GM18868 (cell line): ENCODE data around the gene NT5C2.
"Not testable (repeated sequence)": the region's sequence is repeated elsewhere in the genome, so short reads cannot be mapped to it uniquely, and the experiment has no call there.

Experiments used
- ATAC-seq: cut with Tn5 transposase; IDR thresholded peaks from one replicate; pipeline ENCODE4 v1.9.1; 2021; ENCODE audit warnings: mild to moderate bottlenecking, moderate library complexity; ENCODE audit not compliant: unreplicated experiment

The NT5C2 gene

DNA sequence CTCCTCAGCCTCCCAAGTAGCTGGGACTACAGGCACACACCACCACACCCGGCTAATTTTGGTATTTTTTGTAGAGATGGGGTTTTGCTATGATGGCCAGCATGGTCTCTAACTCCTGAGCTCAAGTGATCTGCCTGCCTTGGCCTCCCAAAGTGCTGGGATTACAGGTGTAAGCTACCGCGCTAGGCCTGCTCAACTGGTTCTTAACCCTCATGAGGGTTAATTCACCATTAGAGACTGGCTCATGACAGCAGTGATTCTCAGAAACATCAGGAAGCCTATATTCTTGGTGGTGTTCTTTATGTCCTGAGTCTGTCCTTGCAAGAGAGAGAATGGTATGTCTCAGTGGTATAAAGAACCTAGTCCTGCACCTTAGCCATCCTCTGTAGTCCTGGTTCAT lies 10.4 kb upstream of the NT5C2 start:
- ATAC-seq = no peak

DNA sequence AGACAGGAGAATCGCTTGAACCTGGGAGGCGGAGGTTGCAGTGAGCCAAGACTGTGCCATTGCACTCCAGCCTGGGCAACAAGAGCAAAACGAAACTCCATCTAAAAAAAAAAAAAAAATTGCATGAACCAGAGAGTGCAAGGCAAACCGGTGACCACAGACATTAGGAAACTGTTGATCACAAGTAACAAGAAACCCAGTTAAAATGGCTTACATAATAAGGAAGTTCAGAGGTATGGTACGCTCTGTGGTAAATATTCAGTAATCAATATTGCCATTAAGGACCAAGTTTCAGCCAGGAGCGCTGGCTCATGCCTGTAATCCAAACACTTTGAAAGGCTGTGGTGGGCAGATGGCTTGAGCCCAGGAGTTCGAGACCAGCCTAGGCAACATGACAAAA lies 9.2 kb upstream of the NT5C2 start:
- ATAC-seq = no peak

DNA sequence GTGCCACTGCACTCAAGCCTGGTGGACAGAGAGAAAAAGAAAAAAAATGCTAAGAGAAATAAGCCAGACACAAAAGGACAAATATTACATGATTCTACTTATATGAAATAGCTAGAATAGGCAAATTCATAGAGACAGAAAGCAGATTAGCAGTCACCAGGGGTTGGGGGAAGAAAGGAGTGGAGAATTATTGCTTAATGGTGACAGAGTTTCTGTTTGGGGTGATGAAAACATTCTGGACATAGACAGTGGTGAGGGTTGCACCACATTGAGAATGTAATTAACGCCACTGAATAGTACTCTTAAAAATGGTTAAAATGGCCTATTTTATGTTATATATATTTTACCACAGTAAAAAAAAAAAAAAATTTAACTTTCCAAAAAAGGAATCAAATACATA lies 6.4 kb upstream of the NT5C2 start:
- no peak for ATAC-seq

DNA sequence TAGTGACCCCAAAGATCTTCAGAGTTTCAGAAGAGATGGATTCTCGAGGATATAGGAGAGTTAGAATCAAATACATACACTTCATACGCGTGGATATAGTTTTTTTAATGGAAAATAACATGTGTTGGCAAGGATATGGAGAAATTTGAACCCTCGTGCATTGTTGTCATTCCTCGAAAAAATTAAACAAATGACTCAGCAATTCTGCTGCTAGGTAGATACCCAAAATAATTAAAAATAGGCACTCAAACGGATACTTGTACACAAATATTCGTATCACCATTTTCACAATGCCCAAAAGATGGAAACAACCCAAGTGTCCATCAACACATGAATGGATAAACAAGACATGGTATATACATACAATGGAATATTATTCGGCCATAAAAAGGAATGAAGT lies 5.6 kb upstream of the NT5C2 start:
- ATAC-seq = no peak

DNA sequence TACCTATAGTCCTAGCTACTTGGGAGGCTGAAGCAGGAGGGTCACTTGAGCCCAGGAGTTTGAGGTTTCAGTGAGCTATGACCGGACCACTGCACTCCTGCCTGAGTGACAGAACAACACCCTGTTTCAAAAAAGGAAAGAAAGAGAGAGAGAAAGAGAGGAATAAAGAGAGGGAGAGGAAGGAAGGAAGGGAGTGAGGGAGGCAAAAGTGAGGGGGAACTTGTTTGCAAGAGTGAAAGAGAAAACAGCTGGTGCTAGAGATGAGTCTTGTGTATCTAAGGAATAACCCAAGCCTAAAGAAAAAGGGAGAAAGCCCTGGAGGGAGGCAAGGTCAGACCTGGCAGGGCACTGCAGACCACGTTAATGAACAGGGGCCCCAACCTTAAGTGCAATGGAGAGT lies 4.8 kb upstream of the NT5C2 start:
- ATAC-seq = no peak

DNA sequence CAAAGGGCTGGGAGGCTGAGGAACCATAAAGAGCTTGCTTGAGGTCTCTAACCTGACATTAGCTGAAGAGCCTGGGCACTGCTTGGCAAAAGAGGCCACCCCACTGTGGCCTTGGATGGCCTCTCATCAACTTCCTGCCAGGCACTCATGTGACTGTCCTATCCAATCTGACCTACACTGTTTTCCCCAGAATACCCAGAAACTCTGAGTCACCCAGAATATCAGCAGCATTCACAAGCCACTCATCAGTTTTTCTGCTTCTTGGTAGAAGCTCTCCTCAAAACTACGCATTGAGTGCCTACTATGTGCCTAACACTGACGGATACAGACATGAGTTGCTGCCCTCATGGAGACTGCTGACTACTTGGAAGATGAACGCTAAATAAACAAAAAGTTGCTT lies 4.1 kb upstream of the NT5C2 start:
- ATAC-seq = no peak

DNA sequence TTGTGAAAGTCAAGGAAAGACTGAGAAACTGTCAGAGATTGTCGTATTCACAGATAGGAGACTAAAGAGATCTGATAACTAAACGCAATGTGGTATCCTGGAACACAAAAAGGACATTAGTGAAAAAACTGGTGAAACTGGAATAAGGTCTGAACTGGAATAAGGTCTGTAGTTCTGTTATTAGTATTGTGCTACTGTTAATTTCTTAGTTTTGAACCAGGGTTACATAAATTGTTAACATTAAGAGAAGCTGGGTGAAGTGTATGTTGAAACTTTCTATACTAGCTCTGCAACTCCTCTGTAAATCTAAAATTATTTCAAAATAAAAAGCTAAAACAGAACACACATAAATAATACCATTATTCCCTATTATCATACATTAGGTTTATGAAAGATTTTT lies 3.4 kb upstream of the NT5C2 start:
- no peak for ATAC-seq

DNA sequence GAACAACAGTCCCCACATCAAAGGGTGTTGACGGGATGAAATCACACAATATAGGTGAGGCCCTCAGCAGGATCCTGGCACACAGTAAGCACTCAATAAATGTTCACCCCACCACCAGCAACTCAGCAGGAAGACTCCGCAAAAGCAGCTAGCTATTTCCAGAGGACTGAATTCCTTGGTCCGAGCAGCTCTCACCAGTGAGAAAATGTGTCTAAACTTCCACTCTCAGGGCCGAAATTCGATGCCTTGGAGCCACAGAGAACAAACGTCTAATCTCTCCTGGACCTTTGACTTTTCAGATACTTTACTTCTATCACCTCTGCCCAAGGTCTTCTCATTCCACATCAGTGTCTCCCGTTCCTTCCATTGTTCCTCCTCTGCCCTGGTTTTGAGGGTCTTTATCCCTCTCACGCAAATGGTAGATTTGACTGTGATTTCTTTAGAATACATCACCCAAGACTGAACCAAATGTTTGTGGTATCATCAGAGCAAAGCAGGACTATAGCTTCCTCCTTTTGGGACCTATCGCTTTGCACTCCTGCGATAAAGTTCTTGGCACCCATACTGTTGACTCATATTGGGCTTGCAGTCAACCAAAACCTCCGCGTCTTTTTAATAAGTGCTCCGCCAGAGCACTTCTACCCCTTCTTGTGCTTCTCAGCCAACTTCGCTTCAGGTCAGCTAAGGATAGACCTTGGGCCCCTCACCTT lies 903 bp upstream of the NT5C2 start:
- ATAC-seq = peak; percentile 34

DNA sequence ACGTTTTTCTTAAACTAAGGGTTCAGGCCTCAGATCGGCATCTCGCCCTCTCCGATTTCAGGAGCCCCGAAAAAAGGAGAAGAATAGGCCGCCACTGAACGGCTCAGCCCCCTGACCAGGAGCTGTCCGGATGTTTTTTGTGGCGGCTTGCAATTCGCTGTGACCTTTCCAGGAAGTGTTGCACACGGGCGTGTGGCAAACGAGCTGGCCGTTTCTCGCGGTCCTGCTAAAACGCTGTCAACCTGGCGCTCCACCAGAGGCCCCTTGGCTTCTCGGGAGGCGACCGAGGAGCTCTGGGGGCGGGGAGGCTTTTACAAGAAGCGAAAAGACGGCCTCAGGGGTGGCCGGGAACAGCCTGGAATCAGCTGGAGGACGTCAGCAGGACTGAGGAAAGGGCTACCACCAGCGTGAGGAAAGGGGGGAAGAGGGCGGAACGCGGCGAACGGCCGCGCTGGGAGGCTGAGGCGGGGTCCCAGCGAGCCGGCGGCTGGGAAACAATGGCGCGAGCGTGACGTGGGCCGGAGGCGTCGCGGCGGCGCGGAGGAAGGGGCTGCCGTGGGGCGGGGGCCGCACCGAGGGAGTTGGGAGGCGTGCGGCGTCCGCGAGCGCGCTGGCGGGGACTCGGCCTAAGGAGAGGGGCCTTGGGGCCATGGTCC lies 493 bp downstream of the NT5C2 start:
- ATAC-seq = peak; percentile 45

DNA sequence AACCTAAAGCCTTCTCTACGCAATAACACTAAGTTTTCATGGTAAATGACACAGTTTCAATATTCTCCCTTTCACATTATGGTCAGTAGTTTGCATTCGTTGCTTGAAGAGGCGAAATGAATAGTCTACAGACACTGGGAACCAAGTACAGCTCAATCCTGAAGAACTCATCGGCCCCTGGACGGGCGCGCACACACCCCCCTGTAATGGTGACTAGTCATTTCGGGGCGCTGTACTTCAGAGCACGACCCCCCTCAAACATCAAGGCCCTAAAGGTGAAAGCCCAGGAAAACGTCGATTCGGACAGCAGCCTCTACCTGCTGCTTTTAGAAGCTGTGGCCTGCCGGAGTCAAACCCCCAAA lies 1.0 kb downstream of the NT5C2 start:
- no peak for ATAC-seq

DNA sequence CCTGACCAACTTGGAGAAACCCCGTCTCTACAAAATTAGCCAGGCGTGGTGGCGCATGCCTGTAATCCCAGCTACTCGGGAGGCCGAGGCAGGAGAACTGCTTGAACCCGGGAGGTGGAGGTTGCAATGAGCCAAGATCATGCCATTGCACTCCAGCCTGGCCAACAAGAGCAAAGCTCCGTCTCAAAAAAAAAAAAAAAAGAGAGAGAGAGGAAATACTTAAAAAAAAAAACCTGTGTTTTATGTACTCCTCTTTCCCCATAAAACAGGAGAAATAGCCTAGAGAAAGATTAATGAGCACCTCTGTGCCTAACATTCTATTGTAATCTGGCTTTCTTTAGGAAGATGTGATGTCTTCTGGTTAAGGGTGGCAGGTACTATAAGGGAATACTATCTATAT lies 1.9 kb downstream of the NT5C2 start:
- ATAC-seq = not testable (repeated sequence)

DNA sequence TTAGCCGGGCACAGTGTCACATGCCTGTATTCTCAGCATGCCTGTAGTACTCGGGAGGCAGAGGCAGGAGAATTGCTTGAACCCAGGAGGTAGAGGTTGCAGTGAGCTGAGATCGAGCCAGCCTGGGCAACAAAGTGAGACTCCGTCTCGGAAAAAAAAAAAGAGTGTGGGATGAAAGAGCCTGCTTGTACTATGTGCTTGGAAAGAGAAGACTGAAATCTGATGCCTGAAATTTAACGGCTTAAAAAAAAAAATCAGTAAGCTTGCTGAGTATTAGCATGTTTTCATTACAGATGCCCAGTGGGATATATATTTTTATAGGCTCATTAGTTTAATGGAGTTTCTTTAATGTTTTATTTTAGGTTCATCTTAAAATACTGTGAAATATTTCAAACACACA lies 4.2 kb downstream of the NT5C2 start:
- ATAC-seq = no peak

DNA sequence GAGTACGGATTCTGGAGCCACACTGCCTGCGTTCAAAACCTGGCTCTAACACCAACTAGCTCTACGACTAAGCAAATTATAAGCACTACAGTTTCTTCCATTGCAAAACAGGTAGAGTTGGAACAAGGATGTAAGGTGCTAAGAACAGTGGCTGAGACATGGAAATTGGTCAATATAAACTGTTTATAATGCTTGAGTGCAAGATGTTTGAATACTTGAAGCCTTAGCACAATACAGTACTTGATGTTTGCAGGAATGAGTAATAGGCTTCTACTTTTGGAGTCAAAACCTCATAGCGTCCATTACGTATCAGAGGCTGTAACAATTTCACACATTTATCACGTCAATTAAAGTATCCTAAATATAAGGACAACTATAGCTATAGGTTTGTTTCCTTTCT lies 6.9 kb downstream of the NT5C2 start:
- ATAC-seq = no peak

DNA sequence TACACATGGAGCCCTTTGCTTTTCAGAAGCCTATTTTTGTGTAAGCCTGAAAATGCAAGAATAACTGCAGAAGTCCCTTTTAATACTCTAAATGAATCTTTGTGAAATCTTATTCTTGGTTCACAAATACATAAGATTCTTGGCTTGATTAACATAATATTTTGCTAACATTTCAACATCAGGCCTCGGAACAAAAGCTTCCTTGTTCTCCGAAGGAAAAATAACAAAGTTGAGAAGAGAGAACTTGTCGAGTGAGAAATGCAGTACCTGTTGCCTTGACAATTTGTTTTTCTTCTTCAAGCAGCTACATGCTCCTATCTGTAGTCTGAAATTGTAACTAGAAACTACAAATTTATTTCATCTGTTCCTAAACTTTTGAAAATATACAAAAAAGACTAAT lies 8.5 kb downstream of the NT5C2 start:
- ATAC-seq = no peak

DNA sequence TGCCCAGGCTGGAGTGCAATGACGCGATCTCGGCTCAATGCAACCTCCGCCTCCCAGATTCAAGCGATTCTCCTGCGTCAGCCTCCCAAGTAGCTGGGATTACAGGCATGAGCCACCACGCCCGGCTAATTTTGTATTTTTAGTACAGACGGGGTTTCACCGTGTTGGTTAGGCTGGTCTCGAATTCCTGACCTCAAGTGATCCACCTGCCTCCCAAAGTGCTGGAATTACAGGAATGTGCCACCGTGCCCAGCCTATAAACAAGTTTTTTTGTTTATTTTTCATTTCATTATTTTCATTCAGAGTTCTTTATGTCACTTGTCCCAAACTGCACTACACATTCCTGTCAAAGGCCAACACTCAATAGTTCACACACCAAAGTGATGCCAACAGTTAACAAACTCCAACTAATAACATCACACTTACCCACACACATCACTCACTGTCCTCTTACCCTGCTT lies 9.1 kb downstream of the NT5C2 start:
- not testable (repeated sequence) for ATAC-seq

DNA sequence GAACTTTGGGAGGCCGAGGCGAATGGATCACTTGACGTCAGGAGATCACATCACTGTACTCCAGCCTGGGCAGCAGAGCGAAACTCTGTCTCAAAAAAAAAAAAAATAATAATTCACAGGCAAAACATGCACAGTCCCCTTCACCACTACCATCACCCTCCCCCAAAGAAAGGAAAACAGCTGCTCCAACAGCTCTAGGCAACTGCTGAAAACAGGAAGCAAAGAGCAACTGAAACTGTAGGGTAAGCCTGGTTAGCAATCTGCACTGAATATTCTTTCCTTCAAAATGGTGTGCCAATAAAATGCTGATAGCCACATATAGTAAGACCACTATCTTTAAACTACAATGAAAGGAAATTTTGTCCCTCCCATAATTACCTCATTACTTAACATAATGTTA lies 11.8 kb downstream of the NT5C2 start:
- peak; percentile 78 for ATAC-seq

DNA sequence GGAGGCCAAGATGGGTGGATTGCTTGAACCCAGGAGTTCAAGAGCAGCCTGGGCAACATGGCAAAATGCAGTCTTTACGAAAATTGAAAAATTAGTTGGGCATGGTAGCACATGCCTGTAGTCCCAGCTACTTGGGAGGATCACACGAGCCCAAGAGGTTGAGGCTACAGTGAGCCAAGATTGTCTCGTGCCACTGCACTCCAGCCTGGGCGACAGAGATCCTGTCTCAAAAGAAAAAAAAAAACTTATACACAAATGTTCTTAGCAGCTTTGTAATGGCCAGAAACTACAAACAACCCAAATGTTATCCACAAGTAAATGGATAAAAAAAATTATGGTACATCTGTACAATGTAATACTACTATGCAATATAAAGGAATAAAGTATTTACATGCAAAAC lies 12.6 kb downstream of the NT5C2 start:
- ATAC-seq = no peak

DNA sequence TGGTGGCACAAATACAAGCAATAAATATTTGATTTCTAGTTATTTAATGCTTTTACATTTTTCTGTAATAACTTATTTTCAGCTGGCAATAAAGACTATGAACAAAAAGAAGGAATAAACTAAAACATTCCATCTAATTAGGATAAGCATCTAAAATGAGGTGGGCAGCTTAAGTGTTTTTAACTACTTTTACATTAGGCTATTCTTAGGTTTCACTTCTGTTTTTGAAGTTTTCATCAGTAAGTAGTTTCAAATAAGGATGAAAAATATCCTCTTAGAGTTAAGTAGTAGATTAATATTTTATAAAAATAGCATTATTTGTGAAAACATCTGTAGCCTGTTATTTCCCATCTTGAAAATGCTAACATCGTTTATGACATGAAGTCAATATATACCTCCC lies 15.9 kb downstream of the NT5C2 start:
- ATAC-seq = no peak

DNA sequence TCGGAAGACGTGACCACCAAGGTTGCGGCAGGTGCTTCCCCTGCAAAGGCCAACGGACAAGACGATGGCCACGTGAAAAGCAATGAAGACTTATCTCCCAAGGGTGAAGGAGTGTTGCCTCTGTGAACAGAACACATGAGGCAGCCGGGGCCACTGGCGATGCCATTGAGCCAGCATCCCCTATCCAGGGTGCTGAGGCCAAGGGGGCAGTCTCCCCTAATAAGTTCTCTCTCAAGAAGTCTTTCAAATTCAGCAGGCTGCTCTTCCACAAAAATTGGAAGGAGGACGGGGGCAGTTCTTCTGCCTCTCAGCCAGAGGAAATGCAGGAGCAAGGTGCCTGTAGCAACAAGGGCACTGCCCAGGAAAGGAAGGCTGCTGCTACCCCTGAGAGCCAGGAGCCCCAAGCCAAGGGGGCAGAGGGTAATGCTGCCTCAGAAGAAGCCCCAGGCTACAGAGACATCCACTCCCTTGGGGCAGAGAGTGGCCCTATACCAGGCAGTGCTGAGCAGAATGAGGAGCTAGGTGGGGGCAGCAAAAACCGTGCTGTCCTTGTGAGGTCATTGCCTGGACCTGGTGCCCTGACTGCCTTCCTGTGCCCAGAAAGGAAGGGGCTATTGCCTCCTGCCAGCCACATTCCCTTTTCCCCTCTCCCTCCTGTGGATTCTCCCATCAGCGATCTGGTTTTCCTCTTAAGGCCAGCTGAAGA lies 17.3 kb downstream of the NT5C2 start:
- ATAC-seq = no peak

DNA sequence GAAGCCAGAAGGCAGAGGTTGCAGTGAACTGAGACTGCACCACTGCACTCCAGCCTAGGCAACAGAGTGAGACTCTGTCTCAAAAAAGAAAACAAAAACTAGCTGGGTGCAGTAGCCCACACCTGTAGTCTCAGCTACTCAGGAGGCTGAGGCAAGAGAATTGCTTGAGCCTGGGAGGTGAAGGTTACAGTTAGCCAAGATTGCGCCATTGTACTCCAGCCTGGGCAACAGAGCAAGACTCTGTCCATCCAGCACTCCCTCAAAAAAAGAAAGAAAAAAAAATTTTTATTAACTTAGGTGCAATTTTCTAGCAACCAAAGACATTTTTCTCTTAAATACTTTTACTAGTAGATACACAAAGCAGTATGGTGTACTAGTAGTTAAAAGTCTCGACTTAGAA lies 18.7 kb downstream of the NT5C2 start:
- ATAC-seq = not testable (repeated sequence)

DNA sequence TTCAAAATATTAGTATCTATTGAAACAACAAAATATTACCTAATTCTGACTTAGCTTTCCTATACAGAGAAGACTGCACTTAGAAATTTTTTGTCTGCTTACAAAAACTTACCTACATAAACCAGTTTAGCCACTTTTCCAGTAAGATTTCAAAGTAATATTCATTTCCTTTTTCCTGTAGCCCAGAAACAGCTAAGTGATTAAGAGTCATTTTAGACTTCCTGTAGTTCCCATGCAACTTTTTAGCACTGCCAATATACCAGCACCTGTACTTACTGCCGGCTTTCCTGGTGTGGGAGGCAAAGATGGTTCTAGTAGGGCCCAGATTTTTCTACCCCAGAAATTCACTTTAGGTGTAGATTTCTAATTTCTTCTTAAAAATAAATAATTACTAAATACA lies 21.8 kb downstream of the NT5C2 start:
- no peak for ATAC-seq

DNA sequence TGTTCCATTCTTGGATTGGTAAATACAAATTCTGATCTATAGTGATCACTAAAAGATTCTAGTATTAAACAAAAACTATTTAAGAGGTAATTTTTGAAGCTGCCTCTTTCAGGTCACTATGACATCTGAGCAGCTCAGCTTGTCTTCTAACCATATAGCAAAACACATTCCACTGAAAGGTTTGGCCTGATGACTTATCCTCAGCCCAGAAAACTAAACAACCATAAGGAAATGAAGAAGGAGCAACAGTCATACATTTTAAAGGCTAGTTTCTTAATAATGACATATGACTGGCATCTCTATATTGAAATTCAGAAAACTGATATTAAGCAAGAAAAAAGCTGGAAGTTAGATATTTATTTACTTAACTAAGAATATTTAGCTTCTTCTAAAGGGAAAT lies 24.6 kb downstream of the NT5C2 start:
- ATAC-seq = no peak
